Measurements from ENCODE around the gene DTNB.

DNA sequence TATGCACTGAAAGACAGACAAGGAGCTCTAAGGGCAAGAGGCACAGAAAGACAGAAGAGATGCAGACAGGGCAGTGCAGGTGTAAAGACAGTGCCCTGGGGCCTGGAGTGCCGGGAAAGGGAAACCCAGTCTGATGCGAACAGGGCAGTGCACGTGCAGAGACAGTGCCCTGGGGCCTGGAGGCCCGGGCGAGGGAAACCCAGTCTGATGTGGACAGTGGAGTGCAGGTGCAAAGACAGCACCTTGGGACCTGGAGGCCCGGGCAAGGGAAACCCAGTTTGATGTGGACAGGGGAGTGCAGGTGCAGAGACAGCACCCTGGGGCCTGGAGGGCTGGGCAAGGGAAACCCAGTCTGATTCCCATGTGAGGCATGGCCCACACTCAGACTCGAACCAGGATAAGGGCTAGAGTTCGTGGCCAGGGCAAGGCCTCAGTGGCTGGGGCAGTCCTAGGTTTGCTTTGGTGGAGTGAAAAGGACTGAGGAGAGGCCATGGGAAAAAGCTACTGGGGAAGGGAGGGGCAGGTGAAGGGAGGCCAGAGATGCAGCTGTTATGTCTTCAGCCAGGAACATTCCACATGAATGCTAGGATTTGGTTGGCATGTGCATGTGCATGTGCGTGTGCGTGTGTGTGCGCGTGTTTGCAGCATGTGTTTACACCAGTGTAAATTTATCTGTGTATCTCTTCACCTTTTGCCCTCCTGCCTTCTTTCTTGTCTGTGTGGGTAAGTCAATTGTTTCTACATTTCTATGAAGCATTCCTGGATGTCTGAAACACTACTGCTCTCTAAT lies 292.6 kb downstream of the DTNB start:
- TF ChIP-seq, protein P1, sequence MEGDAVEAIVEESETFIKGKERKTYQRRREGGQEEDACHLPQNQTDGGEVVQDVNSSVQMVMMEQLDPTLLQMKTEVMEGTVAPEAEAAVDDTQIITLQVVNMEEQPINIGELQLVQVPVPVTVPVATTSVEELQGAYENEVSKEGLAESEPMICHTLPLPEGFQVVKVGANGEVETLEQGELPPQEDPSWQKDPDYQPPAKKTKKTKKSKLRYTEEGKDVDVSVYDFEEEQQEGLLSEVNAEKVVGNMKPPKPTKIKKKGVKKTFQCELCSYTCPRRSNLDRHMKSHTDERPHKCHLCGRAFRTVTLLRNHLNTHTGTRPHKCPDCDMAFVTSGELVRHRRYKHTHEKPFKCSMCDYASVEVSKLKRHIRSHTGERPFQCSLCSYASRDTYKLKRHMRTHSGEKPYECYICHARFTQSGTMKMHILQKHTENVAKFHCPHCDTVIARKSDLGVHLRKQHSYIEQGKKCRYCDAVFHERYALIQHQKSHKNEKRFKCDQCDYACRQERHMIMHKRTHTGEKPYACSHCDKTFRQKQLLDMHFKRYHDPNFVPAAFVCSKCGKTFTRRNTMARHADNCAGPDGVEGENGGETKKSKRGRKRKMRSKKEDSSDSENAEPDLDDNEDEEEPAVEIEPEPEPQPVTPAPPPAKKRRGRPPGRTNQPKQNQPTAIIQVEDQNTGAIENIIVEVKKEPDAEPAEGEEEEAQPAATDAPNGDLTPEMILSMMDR (IDR thresholded peaks at IDR 0.05), result no peak
- no peak for TF ChIP-seq POLR2A (IDR thresholded peaks at IDR 0.05)
- TF ChIP-seq POLR2AphosphoS5 (IDR thresholded peaks at IDR 0.05; ENCODE audit: insufficient read depth in 1 of 2, low read depth in 1 of 2), result no peak

Data from vagina (tissue), 2 donors.